SK-N-DZ (cell line): Measurements from ENCODE around the gene LST1. TPM values are rescaled to one million over a fixed set of nuclear protein-coding genes. Genes with fewer than 3 reads are reported as not detected.

Experiments
- DNase-seq: peaks from one replicate; pipeline ENCODE4 v3.0.0-alpha.2; 2015; ENCODE audit warnings: low spot score
- polyA plus RNA-seq, 2 experiments: library from polyadenylated mRNA; depleted of rRNA; stranded (reverse); fragments of >200 nt; gene quantifications; 2 replicates each; pipeline ENCODE4 v1.2.3, GENCODE V29; 2014

The LST1 gene
- 1.2 and 3.0 TPM in 2 replicates for polyA plus RNA-seq (2014; cell fraction: cytosol; rRNA removed)
- 1.2 TPM in 1 of 2 replicates, not detected in the other for polyA plus RNA-seq (2014; cell fraction: nucleus; rRNA removed)

DNA sequence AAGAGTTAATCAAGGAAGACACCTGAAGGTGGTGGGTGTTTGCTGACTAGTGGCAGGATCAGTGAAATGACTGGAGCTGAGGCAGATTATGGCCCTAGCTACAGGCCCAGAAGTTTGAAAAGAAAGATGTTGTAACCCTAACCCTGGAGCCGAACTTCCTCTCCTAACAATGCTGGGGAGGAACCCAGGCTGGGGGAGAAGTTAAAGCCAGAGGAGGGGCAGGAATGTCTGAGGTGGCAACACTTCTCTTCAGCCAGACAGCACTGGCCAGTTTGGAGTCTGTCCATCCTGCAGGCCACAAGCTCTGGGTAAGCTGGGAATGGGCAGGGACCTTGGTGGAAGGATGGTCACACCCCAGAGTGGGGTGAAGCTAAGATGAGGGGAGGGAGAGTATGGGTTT lies at the start of gene LST1:
Gene LST1 (plus strand): TSS at position 270 of the 400 bp plus-strand sequence. CDS start 1,023 bp downstream, outside the sequence.
- DNase-seq: no peak

DNA sequence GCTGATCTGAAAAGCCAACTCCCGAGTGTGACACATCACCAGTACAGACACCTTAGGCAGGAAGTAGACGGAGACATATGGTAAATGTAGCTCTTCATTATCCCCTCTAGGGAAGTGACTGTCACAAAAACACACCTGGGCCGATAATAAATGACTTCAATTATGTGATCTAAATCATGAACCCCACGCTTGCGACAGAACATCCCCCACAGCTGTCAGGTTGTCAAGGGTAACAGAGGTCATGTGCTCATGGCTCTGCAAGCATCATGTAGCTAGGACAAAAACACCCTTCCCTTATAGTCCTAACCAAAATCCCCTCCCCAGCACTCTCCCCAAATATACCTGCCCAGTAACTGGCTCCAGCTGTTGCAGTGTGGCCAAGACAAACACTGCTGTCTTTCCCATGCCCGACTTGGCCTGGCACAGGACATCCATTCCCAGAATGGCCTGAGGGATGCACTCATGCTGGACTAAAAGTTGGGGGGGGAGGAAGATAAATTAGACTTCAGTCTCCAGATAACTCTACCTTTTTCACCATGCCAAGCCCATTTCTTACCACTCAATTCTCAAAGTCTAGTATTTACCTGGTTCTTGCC lies 47.2 kb upstream of the LST1 start:
- no peak for DNase-seq

DNA sequence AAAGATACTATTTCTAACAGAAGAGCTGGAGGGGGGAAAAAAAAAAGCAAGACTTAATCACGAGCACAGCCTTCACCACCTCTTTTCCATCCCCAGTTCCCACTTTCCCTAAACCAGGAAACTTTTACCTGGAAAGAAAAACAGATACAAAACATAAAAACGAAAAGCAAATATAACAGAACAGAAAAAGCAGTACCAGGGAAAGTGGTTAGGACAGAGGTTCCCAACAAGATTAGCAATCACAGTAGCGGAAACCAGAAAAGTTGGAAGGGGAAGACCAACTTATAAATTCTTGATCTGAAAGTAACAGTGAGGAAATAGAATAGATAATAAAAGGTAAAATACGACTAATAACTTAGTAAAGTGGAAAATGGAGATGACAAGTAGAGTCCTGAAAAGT lies 45.4 kb upstream of the LST1 start:
- DNase-seq: no peak

DNA sequence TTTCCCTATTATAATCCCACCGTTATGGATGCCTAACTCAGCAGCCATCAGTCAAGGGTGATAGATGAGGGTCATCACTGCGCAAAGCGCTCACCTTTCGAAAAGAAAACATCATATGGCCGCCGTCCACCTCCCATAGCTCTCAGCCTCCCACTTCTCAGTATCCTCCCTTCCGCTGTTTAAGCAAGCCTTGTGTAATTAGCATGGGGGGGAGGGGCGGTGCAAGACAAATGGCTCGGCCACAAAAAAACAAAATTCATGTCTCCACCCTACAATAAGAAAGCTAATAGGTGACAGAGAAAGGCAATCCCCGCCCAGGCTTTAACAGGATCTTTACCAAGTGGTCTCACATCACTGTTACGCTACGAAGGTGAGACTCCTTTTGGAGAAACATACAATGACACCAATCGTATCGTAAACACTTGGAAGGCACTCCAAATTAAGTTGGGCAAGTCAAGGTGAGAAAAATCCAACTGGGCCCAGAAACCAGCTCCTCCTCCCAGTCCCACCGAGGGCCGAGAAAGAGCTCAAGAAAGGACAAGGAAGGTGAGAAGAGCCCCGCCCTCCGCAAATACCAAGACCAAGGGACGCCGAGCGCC lies 44.9 kb upstream of the LST1 start:
- no peak for DNase-seq

DNA sequence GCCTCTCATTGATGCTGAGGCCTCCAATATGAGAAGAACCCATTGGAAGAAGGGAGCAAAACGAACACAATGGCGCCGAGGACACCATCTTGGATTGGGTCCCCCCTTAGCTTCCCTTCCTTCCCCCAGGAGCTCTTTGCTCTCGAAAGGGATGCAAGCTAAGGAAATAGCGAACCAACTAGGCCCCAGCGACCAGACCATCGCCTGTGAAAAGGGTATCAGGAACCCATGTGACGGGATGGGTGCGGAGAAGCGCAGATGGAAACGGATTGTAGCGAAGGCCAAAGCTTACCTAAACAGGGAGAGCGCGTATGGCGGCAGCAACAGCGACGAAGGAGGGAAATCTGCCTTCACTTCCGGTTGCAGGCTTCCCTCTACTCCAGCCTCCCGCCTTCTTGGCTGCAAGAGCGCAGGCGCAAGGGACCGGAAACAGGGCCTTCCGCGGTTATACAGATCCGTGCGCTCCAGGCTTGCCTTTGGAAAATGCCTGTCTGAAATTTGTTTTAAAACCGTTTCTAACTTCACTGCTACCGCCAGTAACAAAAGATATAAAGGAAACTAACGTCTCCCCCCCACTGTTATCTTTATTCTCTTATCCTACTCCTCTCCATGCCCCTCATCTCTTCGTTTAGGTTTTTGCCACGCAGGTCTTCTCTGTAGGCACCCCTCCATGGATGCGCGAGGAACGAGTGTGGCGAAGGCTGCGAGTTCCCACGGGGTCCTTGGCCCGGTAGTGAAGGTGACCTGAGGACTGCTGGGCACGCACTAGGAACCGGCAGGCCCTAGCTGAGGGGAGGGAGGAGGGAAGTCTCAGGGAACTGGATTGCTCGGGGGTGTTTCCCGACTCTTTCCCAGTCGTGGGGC lies 44.2 kb upstream of the LST1 start, which contains the start of gene DDX39B:
Gene DDX39B (minus strand): TSS at position 346 of the 864 bp plus-strand sequence. CDS start 1,471 bp downstream, outside the sequence.
- DNase-seq: peak; percentile 99

DNA sequence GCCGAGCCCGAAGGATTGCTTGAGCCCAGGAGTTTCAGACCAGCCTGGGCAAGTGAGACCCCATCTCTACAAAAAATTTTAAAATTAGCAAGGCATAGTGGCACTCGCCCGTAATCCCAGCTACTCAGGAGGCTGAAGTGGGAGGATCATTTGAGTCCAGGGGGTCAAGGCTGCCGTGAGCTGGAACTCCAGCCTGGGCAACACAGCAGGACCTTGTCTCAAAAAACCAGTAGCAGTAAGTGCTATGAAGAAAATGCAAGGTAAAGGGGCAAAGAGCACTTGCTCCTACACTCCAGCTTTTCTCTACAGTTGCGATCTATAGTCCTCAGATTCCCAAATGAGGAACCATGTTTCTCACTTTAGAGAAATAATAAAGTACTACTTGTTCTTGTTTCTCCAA lies 42.4 kb upstream of the LST1 start:
- DNase-seq: no peak

DNA sequence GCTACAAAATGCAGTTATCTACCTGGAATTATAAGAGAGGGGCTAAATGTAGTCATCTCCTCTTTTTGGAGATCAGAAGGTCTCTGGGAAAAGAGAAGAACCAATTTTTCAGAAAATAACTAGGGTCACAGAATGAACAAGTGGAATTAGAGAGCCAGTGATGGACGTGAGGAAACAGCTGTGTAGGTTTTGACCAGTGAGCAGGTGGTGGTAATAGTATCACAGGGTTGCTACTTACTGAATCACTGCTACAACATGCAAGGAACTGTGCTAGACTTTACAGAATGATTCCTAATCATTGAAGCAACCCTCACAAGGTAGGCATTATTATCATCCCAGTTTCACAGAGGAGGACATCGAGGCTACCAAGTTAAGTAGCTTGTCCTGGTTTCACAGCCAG lies 41.4 kb upstream of the LST1 start:
- no peak for DNase-seq

DNA sequence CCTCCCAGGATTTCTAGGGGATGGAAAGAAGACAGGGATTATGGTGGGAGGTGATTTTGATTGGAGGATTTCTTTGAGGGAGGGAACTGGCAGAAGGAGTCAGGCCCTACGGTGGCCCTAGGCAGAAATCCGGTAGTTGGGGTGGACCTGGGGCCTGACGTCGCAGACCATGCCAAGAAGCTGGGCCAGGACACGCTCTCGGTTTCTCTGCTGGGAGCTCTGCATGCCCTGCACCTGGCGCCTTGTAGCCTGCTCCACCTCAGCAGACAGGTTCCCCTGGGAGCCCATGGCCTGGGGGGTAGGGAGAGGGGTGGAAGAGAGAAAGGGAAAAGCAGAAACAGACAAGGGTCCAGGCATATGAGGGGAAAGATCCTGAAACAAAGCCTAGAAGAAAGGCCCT lies 40.8 kb upstream of the LST1 start:
- DNase-seq: no peak

DNA sequence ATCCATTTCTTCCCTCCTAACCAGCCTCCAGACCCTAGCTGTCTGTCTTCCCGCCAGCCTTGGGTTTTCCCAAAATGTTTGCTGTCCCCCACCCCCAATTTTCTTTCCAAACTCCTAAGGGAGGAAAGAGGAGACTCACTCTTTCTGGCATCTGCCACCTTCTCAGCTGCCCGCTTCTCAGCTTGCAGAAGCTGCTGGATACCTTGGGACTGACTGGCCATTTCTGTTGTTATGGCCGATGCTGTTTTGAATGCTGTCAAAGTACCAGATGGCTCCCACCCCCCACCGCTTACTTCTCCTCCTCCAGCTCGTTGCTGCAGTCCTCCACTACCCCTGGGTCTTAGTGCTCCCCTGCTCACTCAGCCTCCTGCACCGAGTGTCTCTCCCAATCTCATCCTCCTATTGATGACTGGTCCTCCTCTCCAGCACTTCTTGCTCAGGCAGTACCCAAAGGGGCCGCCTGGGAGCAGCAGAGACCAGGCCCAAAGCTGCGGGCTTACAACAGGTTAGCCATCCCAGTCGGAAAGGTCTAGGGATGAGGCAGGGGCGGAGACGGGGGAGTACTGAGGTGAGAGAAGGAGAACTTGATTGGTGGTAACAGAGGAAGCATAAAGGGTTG lies 39.6 kb upstream of the LST1 start, which contains the start of gene ATP6V1G2:
Gene ATP6V1G2 (minus strand): TSS at position 270 of the 619 bp plus-strand sequence. CDS start 49 bp downstream, at position 221.
- peak; percentile 98 for DNase-seq

DNA sequence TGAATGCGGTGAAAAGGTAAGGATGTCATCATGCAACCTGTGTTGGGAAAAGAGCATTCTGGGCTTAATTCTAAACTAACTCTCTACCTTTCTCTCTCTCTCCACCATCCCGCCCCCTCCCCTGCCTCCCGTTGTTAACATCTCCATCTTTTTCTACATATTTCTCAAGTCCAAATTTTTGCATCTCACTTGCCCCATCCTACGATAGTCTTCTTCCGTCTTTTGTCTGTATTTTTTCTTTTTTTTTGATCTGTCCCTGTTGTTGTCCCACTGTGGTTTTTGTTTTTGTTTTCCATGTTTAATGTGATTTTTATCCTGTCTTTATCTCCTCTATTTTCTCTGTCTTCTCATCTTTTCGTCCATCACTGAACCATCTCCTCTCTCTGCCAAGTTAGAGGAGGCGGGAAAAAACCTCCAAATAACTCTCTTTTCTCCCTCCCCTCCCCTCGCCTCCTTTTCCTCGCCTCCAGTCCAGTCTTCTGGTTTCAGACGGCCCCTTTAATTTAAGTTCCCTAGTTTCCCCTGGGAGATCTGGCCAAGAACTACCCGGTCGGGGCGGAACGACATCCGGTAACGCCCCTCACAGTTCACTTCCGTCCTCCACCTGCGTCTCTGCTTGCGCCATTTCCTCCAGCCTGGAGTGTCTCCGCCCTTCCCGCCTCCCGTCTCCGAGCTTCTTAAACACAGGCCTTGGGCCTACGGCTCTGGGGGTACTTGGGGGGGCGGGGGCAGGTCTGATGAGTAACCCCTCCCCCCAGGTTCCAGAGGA lies 38.9 kb upstream of the LST1 start, which contains the start of gene NFKBIL1:
Gene NFKBIL1 (plus strand): TSS at position 651 of the 769 bp plus-strand sequence. CDS start 87 bp downstream, at position 738.
- peak; percentile 99 for DNase-seq

DNA sequence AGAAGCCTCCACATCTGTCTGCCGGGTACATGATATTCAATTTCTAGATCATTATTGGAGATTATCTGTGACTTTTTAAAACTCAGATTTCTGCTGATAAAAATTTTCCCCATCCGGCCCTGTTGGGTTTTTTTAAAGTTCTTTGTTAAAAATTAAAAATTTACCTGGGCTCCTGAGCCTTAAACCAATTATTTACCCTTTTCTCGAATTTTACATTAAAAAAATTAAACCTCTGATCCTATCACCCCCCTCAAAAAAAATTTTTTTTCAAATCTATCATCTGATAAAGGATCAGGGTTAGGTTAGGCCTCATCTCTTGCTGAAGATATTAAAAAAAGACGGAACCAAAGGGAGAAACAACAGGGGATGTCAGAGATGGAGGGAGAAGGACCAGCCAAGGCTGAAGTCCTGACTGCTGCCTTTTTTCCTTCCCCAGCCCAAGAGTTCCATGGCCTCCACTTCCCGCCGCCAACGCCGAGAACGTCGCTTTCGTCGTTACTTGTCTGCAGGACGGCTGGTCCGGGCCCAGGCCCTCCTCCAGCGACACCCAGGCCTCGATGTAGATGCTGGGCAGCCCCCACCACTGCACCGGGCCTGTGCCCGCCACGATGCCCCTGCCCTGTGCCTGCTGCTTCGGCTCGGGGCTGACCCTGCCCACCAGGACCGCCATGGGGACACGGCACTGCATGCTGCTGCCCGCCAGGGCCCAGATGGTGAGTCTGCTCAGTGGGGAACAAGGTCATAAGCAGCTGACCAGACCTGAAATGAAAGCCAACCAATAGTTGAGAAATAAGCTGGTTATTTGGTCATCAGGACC lies 38.1 kb upstream of the LST1 start:
- no peak for DNase-seq

DNA sequence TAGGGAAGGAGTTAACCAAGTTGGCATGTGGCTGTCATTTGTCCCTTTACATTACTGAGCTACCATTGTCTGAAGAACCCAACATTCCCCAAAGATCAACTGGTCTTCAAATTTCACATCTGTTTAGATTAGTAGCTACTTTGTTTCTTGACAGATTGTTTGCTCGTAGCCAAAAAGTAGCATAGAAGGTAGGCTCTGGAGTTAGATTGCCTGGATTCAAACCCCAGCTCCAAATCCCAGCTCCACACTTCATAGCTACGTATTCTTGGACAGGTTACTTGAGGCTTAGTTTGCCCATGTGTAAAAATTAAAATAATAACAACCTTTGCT lies 37.6 kb upstream of the LST1 start:
- no peak for DNase-seq

DNA sequence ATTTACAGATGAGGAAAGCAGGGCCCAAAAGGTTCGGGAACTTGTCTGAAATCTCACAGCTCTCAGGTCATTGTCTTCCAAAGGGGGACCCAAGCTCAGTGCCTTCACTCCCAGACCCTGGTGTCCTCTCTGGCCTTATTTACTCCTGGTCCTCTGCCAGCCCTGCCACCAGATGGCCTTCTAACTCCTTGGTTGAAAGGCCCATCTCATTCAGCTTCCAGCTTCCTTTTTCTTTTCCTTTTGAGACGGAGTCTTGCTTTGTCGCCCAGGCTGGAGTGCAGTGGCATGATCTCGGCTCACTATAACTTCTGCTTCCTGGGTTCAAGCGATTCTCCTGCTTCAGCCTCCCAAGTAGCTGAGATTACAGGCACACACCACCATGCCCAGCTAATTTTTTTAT lies 34.7 kb upstream of the LST1 start:
- DNase-seq: peak; percentile 44

DNA sequence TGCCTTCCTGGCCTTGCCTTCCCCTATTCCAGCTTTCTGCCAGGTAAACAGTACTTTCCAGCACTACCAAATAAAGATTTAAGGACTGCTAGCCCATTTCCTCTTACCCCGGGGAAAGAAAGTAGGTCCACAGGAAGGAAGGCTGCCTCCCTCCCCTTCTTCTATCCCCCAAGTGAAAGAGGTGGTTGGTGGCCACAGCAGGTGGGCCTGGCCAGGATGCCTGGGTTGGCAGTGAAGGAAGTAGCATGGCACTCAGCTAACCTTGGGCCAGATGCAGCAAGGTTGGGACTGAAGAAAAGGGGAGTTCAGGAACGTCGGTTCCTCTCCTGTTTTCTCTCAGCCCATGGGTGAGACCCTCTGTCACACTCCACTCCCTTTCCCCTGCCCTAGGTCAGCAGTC lies 29.8 kb upstream of the LST1 start:
- DNase-seq: no peak

DNA sequence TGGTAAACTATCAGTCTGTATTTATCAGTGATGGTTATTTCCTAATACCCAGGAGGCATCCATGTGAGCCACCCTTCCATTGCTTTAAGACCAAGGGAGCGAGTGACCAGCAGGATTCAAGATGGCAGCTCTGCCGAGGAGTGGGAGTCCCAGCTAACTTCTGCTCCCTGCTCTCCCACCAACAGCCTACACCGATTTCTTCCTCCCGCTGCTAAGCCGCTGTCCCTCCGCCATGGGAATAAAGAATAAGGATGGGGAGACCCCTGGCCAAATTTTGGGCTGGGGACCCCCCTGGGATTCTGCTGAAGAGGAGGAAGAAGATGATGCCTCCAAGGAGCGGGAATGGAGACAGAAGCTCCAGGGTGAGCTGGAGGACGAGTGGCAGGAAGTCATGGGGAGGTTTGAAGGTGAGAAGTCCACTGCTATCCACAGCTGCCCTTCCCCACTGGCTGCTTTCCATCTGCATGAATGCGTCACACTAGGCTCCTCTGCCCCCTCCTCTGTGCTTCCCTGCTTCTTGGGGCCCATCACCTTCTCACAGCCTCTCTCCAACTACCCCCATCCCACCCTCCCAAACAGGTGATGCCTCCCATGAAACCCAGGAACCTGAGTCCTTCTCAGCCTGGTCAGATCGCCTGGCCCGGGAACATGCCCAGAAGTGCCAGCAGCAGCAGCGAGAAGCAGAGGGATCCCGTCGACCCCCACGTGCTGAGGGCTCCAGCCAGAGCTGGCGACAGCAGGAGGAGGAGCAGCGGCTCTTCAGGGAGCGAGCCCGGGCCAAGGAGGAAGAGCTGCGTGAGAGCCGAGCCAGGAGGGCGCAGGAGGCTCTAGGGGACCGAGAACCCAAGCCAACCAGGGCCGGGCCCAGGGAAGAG lies 28.4 kb upstream of the LST1 start:
- DNase-seq: no peak

DNA sequence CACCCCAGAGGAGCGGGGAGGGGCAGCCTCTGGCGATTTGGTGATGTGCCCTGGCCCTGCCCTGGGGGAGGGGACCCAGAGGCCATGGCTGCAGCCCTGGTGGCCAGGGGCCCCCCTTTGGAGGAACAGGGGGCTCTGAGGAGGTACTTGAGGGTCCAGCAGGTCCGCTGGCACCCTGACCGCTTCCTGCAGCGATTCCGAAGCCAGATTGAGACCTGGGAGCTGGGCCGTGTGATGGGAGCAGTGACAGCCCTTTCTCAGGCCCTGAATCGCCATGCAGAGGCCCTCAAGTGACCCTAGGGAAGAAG lies 27.8 kb upstream of the LST1 start:
- no peak for DNase-seq

DNA sequence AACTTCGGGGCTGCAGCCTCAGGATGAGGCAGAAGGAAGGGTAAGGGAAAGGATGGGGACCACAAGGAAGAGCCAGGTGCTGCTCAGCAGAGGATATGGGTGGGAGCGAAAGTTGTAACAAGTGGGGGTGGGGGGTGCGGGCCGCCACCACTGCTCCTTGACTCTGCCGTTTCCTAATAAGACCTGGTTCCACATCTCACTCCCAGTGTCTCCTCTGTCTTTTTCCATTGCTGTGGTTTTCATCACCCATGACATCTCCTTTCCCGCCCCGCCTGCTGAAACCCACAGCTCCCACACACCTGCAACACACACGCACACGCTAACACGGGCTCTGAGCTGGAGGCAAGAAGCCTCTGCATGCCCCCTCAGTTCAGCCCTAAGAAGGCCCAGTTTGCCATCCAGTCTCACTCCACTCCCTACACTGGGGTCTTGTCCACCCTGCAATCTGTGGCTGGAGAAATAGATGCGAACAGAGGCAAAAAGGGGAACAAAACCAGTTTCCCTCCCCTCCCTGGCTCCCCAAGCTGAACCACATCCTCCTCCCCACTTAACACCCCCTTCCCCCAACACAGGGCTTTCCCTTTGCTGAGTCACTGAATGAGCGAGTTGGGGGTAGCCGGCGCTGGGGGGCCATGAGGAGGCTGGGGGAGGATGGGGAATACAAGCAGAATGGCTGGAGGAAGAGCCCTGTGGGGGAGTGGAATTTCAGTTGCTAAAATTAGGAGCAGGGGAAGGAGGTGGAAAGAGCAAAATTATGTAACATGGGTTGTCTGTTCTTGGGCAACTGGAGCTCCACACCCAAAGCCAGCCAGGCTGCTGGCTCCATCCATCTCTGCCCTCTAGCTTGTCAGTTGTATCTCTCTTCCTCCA lies 27.2 kb upstream of the LST1 start:
- DNase-seq: no peak

DNA sequence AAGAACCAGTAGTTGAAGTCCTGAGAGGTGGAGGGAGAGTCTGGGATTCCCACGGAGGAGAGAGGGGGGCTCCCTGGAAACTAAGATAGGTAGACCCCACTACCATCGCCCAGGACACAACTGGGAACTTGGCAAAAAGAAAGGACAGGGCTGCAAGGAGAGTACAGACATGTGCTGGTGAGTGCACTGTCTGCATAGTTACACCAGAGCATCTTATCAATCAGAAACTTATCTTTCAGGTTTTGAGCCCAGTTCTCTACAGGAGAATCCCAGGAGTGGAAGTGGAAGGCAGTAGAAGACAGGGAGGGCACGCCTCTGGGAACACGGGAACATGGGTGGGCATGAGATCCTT lies 26.5 kb upstream of the LST1 start:
- DNase-seq: no peak
